Gastroesophageal sphincter (tissue), 3 donors: ENCODE results near the gene LZTS3.

Experiments used
- EP300 ChIP-seq: sonication (generic); formaldehyde crosslinking; IDR thresholded peaks from one replicate; pipeline ENCODE4 v1.6.1; 2017; ENCODE audit warnings: antibody characterized with exemption, mild to moderate bottlenecking
- POLR2A ChIP-seq, 2 donors: fragments of 450-650 bp; IDR thresholded peaks; one replicate each; pipeline ENCODE4 v1.6.1; 2017; ENCODE audit warnings: antibody characterized with exemption in 2 of 2, mild to moderate bottlenecking in 2 of 2, moderate library complexity in 1 of 2
- TF ChIP-seq, protein P1 (sequence below), 4 experiments: fragments of 200-600 bp in 2 of 4; fragments of 450-650 bp in 2 of 4; sonication (generic) in 1 of 4; IDR thresholded peaks; one replicate each; pipeline ENCODE4 v1.5.1; 2017 to 2019; ENCODE audit warnings: antibody characterized with exemption in 4 of 4, mild to moderate bottlenecking in 2 of 4, moderate library complexity in 2 of 4

DNA sequence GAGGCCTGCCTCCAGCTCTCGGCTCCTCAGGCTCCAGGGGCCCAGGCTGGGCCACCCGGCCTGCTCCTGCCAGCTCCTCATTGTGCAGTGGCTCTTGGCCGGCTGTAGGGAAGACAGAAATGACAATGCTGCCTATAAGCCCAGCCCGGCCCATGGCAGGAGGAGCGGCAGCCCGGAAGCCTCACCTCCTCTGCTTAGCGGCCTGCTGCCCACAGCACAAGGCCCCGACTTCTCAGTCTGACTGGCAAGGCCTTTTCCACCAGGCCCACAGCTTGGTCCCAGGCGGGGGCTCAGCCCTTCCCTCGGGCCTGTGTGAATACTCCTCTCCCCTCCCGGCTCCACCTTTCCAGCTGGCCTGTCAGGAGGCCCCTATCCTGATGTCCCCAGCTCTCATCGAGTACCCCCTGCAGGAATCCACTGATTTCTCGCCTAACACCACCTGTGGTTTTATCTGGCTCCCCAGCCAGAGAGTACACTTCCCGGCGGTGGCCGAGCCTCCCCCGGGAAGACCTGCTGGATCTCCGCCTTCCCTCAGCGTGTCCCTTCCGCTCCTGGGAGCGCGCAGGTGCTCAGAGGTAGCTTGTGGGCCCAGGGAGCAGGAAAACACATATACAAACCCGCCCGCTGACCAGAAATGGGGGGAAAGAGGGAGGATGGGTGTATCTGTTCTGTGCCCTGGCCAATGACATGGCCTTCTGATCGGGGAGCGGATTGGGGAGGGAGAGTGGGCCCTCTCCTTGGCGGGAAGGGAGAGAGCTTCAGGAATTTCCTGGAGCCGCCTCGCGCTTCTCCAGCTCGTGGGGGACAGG, 30.2 kb upstream of the LZTS3 start:
- TF ChIP-seq, protein P1, sequence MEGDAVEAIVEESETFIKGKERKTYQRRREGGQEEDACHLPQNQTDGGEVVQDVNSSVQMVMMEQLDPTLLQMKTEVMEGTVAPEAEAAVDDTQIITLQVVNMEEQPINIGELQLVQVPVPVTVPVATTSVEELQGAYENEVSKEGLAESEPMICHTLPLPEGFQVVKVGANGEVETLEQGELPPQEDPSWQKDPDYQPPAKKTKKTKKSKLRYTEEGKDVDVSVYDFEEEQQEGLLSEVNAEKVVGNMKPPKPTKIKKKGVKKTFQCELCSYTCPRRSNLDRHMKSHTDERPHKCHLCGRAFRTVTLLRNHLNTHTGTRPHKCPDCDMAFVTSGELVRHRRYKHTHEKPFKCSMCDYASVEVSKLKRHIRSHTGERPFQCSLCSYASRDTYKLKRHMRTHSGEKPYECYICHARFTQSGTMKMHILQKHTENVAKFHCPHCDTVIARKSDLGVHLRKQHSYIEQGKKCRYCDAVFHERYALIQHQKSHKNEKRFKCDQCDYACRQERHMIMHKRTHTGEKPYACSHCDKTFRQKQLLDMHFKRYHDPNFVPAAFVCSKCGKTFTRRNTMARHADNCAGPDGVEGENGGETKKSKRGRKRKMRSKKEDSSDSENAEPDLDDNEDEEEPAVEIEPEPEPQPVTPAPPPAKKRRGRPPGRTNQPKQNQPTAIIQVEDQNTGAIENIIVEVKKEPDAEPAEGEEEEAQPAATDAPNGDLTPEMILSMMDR (IDR thresholded peaks at IDR 0.05) = no peak
- TF ChIP-seq POLR2A (IDR thresholded peaks at IDR 0.05) = no peak
- no peak for TF ChIP-seq EP300
